ENCODE results near the gene SHROOM2.
"Not testable (repeated sequence)": the region's sequence is repeated elsewhere in the genome, so short reads cannot be mapped to it uniquely, and the experiment has no call there.

The SHROOM2 gene

DNA sequence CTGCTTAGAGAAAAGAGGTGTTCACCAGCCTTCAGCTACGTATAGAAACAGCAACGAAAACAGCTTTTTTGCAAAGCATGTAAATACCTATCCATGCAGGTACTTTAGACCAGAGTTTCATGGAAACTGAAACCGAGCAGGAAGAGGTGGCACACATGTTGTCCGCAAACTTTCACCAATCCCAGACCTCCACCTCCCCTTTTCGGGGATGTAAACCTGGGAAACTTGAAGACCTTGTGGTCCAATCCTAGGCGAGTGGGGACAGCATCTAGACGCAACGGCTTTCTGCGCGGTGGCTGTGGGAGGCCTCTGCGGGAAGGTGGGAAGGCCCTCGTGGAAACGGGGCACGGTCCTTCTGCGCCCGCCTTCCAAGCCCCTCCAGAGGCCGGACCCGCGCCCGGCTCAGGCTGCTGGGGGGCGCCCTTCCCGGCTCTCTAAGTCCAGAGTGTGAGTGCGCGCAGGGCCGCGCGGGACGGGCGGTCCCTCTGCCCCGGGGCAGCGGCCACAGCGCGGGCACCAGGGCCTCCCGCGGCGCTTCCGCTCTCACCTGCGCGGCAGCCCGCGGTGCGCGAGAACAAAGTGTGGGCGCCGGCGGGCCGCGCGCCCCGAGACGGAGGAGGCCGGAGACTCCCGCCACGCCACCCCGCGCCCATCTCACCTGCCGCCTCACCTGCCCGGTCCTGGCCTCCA lies 830 bp upstream of the SHROOM2 start:
- DNase-seq (ENCODE audit: low read depth), result no peak

DNA sequence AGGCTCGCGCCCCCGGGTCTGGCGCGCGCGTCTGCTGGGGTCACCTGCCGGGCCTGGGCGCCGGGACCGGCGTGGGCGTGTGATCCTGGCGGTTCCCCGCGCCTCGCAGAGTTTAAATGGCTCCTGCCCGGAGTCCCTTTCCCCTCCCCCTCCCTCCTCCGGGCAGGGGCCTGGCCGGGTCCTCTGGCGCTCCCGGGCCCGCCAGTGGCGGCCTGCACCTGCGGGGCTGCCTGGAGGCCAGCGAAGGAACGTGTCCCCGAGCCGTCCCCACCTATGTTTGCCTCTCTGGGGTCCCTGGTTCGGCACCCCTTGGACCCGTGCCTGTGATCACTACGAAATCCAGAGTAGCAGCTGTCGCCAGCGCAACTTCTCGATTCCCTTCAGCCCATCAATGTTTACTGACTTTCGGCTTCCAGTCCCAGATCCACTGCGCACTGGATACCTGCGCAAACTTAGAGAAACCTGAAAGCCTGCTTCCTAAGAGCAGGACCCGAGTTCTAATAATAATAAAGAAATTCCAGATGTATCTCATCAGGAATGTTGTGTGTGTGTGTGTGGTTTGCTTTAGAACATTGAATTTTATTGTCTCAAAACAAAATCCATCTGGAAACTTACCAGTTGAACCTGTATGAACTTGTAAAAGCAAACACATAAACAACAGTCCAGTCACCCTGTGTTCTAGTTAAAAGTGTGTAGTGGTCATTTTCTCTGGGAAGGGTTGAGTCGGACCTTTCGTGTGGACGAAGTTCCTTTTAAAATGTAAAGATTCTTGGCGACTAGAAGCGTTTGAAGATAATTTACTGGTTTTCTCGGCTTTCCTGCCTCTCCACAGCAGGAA lies 788 bp downstream of the SHROOM2 start:
- DNase-seq (ENCODE audit: low read depth), result no peak

DNA sequence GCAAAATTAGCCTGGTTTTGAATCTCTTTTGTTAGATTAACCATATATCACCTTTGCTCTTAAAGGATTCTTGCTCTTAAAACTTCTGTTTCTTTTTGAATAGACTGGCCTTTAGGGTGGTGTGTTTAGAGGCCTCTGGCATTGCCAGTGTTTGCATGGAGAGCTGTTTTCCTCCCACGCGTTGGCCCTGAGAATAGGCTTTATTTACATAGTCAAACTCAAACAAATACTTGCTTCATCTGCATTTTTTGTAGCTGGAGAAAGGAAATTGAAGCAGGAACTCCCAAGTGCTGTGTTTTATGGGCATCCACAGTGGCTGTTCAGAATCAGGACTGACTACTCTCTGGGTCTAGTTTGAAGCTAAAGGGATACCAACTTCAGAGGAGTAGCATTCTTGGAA lies 2.7 kb downstream of the SHROOM2 start:
- no peak for DNase-seq (ENCODE audit: low read depth)

DNA sequence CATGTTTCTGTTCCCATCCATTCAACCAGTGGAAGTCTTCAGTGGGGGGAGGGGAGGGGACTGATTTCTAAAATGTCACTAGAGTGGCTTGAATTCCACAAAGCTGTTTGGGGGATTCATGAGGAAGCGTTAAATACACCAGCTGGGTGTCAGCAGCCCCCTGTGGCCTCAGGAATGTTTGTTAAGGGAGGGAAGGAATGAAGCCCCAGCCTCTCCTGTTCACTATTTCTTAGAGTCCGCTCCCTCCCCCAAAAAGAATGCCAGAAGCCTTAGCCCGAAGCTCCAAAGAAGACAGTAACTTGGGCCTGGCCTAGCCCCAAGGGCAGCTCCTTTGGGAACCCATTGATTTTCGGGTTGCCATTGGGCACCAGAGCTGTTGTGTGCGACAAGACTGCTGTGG lies 3.3 kb downstream of the SHROOM2 start:
- no peak for DNase-seq (ENCODE audit: low read depth)

DNA sequence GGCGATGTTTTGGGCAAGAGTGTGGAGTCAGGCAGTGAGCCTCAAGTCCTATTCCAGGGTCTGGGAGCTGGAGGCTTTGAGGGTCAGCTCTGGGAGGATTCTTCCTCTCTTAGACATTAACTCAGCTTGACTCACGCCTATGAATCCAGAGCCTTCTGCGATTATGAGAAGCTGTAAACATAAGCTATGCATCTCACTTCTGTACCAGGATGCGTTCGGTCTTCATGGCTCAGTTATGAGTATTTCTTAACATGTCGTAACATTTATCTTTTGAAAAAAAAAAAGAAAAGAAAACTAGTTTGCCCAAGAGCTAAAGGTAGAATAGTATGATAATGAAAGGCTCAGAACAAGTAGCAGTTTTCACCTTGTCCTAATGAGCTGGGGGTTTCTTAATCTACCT lies 4.6 kb downstream of the SHROOM2 start:
- no peak for DNase-seq (ENCODE audit: low read depth)

DNA sequence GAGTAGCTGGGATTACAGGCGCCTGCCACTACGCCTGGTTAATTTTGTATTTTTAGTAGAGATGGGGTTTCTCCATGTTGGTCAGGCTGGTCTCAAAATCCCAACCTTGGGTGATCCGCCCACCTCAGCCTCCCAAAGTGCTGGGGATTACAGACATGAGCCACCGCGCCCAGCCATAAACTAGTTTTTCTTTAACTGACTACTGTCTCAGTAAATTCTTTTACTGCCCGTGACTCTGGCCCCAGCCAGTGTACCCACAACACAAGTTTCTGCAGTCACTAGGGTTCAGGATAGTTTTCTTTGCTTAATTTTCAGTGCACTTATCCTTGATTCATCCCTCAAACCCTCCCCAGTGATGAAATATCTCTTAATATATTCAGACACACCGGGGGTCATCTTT lies 8.3 kb downstream of the SHROOM2 start:
- no peak for DNase-seq (ENCODE audit: low read depth)

DNA sequence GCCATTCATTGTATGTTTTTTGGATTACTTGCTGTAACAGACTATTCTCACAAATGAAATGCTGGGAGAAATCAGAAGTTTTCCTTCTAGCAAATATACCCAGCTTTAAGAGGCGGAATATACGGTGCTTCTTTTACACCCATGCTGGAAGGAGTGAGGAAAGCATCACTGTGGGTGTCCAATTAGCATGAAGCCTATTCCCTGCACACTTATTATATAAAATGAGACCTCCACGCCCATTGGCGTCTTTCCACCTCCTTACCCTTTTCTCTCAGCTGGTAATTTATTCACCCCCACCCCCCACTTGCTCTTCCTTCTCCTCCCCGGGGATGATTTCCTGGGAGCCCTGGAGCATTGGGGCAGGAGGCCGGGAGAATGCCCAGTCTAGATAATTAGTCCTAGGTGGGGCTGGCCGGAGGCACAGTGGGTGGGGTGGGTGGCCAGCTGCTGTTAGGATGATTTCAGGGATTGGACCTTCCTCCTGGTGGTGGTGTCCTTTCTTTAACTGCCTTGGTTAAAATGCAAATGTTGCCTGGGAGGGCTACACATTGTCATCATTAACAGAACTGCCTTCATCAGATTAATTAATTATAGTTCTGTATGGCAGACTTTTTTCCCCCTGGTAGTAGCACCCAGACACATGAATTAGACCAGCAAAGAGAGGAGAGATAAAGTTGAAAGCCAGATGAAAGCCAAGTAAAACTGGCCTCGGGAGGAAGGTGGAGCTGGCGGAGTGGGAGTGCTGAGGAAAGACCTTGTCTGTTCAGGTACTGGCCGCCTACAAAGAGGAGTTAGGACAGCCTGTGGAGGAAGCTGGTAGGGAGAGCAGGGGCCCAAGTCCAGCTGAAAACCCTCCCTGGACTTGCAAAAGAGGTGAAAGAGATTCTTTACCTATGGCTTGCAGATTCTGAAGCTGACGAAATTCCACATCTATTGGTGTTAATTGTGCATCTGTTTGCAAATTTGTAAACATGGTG lies 11.4 kb downstream of the SHROOM2 start:
- DNase-seq (ENCODE audit: low read depth), result no peak

DNA sequence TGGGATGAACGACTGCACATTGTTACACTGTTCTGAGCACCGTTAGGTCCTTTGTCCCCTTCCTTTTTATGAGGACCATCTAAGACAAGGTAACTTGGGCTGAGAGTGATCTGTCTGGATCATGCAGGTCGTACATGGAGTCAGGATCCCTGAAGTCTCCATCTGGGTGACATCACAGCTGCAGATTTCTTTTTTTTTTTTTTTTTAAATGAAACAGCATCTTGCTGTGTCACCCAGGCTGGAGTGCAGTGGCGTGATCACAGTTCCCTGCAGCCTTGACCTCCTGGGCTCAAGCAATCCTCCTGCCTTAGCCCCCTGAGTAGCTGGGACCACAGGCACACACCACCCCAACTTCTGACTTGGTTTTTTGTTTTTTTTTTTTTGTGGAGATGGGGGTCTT lies 16.5 kb downstream of the SHROOM2 start:
- no peak for DNase-seq (ENCODE audit: low read depth)

DNA sequence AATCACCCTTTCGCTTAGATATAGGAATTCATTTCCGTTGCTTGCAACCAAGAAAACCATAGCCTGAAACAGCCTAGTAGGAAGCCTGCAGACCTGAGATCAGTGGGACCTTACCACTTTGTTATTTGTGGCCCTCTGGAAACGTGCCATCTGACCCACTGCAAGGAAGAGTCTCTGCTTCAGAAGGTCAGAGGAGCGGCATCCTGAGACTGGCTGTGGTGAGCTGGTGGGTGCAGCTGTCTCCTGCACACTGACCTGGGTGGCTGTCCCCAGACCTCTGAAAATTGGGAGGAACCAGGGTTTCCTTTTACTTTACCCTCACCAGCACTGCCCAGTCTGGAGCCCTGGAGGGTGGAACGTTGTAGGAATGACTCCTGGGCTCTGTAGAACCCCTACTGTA lies 18.2 kb downstream of the SHROOM2 start:
- no peak for DNase-seq (ENCODE audit: low read depth)

DNA sequence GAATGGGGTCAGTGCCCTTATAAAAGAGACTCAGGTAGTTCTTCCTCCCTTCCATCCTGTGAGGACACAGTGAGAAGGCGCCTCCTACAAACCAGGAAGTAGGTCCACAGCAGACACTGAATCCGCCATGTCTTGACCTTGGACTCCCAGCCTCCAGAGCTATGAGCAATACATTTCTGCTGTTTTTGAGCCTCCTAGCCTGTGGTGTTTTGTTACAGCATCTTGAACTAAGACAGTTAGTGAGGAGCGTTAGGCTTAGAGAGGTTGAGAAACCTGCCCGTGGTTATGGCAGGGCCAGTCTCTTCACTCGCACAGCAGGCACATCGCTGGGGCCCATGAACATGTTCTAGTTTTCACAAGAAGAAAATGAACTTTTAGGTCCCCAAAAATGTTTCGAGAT lies 19.7 kb downstream of the SHROOM2 start:
- DNase-seq (ENCODE audit: low read depth), result no peak

DNA sequence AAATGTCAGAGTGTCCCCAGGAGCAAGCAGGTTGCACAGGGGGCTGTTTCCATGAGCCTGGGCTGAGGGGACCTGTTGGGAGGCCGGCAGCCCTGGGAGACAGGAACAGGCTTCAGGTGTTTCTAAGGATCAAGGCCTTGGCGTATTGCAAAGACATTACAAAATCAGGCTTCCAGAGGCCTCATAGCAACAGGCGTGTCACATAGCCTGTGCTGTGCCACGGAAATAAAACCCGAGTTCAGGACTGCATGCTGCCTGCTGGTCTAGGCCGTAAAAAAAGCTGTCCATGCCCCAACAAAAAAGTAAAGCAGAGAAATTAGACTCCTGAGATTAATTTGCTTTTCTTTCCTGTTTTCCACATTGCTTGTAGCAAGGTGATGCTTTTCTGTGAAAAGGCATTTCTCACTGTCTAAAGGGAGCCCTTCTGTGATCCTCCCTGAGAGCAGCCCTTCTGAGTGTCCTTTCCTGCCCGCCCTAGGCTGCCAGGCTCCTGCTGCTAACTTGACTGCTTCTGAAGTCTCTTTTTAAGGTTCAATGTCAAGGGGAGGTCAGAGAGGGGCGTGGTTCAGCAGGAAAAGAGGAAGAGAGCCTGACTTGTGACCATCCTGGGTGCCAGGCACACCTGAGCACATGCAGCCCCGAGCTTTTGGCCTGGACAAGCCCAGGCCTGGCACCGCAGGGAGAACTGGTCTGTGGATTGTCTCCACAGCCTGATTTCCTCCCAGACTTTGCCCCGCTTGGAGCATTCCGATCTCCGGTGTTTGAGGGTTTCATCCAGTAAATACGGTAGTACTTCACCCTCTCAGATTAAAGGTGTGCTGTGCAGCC lies 21.3 kb downstream of the SHROOM2 start:
- DNase-seq (ENCODE audit: low read depth), result no peak

DNA sequence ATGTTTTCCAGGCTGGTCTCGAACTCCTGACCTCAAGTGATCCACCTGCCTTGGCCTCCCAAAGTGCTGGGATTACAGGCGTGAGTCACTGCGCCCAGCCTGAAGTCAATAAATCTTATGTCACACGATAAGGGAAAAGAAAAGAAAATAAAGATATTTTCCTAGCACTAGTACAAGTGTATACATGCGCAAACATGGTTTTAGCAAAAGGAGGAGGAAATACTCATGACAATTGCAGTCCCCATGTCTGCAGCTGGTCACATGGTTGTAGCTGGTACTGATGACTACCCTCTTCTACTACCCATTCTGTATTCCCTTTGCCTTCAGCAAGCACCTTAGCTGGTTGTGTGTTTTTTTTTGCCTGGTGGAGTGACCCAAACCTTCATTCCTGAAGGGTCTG lies 23.6 kb downstream of the SHROOM2 start:
- DNase-seq (ENCODE audit: low read depth), result not testable (repeated sequence)

DNA sequence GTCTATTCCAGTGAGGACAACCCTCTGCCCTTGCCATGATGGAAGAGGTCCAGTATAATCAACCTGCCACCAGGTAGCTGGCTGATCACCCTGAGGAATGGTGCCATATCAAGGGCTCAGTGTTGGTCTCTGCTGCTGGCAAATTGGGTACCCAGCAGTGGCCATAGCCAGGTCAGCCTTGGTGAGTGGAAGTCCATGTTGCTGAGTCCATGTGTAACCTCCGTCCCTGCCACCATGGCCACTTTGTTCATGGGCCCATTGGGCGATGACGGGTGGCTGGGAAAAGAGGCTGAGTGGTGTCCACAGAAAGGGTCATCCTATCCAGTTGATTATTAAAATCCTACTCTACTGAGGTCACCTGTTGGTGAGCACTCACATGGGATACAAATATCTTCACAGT lies 24.9 kb downstream of the SHROOM2 start:
- not testable (repeated sequence) for DNase-seq (ENCODE audit: low read depth)

DNA sequence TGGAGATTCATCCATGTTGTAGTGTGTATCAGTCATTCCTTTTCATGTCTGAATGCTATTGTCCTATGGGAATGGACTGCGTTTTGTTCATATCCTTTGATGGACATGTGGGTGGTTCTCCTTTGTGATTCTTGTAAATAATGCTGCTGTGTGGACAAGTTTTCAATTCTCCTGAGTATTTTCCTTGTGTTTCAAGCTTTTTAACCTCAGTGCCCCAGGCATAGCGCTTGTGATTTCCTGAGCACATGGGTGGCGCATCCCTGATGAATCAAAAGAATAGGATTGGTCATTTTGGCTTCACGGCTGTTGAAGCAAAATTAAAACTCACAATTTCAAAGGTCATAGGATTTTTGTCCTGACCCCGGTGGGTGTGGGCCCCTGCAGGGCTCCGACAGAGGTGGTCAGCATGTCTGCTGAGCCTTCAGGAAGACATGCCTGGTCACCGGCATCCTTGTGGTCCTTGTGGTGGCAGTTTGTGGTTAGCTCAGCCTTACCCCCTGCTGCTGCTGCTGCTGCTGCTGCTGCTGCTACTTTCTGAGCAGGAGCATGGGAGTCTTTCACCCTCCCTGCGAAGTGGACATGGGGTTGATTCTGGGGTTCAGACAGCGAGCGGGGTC lies 30.0 kb downstream of the SHROOM2 start:
- peak; percentile 6 for DNase-seq (ENCODE audit: low read depth)

DNA sequence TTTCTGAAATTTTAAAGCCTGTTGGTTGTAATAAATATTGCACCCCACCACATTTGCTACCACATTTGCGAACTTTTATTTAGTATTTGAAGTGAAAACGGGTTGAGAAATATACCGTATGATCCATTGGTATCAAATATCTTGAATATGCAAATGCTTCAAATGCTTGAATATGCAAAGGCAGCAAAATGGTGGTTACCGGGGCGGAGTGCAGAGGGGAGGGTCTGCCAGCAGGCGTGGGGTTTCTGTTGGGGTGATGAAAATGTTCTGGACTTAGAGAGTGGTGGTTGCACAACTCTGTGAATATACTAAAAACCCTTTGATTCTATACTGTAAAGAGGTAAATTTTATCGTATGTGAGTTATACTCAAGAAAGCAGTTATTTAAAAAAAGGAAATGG lies 35.3 kb downstream of the SHROOM2 start:
- DNase-seq (ENCODE audit: low read depth), result no peak

DNA sequence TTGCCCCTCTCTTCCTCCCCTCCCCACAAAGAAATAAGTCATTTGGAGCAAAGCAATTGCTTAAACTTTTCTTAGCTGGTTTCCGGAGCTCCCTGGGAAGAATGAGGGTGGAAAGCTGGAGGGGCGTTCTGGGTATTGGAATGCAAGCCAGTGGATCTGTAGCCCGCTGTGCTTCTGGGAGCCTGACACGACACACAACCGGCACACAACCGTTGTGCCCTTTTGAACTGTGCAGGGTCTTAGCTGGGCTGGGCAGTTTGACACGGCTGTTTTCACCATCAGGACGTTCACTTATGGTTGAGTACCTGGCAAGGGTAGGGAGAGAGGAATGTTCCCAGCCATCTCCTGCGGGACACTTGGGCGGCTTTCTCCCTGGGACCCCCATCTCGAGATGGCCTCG lies 38.3 kb downstream of the SHROOM2 start:
- DNase-seq (ENCODE audit: low read depth), result no peak

DNA sequence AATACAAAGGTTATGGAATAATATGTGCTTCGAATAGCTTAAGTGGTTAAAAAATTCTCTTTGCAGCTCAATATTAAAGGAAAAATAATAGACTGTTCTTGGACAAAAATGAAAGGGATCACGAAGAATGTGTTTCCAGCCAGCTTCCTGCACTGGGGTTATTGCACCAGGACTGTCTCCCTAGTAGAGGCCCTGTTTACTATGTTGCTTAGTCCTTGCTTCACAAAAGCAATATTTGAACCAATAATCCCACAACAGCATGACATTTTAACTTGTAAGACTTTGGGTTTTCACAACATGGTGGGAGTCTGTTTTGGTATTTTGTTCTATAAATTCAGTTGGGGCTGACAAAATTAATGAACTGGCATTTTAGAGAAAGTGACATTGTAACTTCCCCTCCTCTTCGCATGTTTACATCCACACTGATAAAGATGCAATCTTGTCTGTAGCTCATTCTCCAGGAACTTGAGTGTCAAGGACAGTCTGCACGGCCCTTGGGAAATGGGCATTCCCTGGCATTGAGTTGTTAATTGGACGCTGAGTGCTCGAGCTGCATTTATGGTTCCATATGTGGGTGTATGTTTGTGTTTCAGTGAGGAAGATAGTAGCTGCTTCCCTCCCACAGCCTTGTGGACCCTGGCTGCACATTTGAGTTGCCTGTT lies 39.0 kb downstream of the SHROOM2 start:
- no peak for DNase-seq (ENCODE audit: low read depth)

DNA sequence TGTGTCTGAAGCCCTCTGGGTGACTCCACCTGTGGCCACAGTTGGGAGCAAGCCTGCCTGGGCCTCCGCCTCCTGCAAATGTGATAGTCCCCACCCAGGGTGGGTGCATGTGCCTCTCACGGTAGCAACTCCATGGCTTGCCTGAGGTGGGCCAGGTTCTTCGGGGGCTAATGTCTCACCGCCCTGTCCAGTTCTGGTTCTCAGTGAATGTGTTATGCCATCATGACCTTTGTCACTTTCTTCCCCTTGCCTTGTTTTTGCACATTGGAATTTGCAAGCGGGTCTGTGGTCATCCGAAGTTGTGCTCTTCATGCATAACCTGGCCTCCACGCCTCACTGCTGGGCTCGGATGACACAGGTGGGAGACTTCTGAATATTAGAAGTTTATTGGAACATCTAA lies 39.7 kb downstream of the SHROOM2 start:
- no peak for DNase-seq (ENCODE audit: low read depth)

DNA sequence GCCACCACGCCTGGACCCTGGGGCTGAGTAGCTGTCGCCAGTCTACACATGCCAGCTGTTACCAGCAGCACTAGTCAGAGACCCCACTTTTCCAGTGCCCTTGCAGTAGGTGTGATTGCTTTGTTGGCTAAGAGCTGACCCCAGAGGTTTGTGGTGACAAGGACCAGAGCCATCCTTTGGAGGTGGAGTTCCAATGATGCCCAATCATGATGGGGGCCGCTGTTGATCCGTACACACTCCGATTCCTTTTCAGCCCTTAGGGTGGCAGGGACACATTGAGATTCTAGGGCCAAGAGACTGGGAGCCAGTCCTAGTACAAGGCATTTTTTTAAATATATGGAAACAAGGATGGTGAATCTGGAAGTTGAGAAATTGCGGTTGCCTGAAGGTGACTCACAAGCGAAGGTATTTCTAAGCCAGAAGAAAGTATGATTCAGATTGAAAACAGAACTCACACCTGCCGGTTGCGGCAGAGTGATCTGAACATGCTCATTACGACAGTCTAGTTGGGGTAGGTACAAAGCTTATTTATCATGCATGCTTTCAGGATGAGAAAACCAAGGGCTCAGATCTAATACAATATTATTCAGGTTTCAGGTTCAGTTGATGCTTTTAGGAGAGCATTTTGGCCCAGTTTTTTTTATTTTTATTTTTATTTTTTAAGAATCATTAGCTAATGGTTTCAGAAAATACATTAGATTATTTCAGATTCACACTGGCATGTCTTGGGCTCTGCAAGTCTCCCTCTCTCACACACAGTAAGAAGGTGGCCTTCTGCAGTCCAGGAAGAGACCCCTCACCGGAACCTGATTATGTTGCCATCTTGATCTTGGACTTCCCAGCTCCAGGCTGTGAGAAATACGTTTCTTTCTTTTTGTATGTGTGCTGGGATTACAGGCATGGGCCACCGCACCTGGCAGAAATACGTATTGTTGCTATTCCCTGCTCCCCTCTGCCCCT lies 43.4 kb downstream of the SHROOM2 start:
- DNase-seq (ENCODE audit: low read depth), result peak; percentile 49
